ENCODE data around the gene IFT52.

DNA sequence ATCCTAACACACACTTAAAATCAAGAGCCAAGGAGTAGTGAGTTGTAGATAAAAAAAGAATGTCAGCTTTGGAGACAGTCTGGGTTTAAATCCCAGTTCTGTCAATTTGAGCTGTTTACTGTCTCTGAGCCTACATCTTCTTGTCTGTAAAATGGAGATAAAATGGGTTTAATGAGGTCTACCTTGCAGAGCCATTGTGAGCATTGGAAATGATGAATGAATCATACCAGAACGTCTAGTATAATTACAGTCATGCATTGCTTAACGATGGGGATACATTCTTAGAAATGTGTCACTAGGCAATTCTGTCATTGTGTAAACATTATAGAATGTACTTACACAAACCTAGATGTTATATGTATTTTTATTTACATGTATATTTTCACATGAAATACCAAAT, 49.5 kb upstream of the IFT52 start:
- TF ChIP-seq, protein P1, sequence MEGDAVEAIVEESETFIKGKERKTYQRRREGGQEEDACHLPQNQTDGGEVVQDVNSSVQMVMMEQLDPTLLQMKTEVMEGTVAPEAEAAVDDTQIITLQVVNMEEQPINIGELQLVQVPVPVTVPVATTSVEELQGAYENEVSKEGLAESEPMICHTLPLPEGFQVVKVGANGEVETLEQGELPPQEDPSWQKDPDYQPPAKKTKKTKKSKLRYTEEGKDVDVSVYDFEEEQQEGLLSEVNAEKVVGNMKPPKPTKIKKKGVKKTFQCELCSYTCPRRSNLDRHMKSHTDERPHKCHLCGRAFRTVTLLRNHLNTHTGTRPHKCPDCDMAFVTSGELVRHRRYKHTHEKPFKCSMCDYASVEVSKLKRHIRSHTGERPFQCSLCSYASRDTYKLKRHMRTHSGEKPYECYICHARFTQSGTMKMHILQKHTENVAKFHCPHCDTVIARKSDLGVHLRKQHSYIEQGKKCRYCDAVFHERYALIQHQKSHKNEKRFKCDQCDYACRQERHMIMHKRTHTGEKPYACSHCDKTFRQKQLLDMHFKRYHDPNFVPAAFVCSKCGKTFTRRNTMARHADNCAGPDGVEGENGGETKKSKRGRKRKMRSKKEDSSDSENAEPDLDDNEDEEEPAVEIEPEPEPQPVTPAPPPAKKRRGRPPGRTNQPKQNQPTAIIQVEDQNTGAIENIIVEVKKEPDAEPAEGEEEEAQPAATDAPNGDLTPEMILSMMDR (IDR thresholded peaks at IDR 0.05) = no peak
- no peak for TF ChIP-seq POLR2A (IDR thresholded peaks at IDR 0.05)

Measured in esophagus squamous epithelium (tissue), 4 donors.